Adrenal gland (tissue), 12 donors: ENCODE results near the gene MYO9A. TPM values are rescaled to one million over a fixed set of nuclear protein-coding genes. Genes with fewer than 3 reads are reported as not detected.

ENCODE experiments used
- DNase-seq, 7 donors: peaks; one replicate each; pipeline ENCODE4 v3.0.0-alpha.2; 2019 to 2020
- H3K27ac ChIP-seq, 5 donors: fragments of 200-600 bp; sonication (generic) in 4 of 5; 1 replicate in 3 of 5; 2 replicates in 2 of 5; pipeline versions ENCODE4 v1.5.1 to v1.8.0; 2016 to 2020; ENCODE audit warnings: mild to moderate bottlenecking in 1 of 5
- H3K27me3 ChIP-seq: fragments of 200-600 bp; 2 replicates; pipeline ENCODE4 v1.8.0; 2021
- H3K36me3 ChIP-seq, 2 donors: fragments of 200-600 bp; replicated peaks in 1 of 2; 1 replicate in 1 of 2; 2 replicates in 1 of 2; pipeline versions ENCODE4 v1.5.1 to v1.8.0; 2018 to 2022
- H3K4me1 ChIP-seq, 2 donors: fragments of 200-600 bp; replicated peaks in 1 of 2; 1 replicate in 1 of 2; 2 replicates in 1 of 2; pipeline versions ENCODE4 v1.5.1 to v1.8.0; 2018 to 2021
- H3K4me3 ChIP-seq, 4 donors: fragments of 200-600 bp; sonication (generic) in 3 of 4; one replicate each; pipeline ENCODE4 v1.5.1; 2016 to 2018
- H3K9me3 ChIP-seq, 3 donors: fragments of 200-600 bp; sonication (generic) in 1 of 3; replicated peaks in 1 of 3; 1 replicate in 2 of 3; 2 replicates in 1 of 3; pipeline versions ENCODE4 v1.5.1 to v1.8.0; 2016 to 2021
- POLR2A ChIP-seq, 2 donors: fragments of 450-650 bp; IDR thresholded peaks; one replicate each; pipeline ENCODE4 v1.6.1; 2017; ENCODE audit warnings: antibody characterized with exemption in 2 of 2, mild to moderate bottlenecking in 2 of 2, moderate library complexity in 1 of 2
- WGBS, 4 donors: extraction: QIAGEN DNeasy Blood & Tissue Kit in 2 of 4; methylation state at CpG; one replicate each; pipeline versions ENCODE4 v1.1.5 to v1.1.7; 2013 to 2017; 5-methylcytosine and 5-hydroxymethylcytosine counted together
- intact Hi-C, 2 donors: fragments of 100-400 bp; cut with DNase I; formaldehyde crosslinking; loops; one replicate each; pipeline versions ENCODE4 v1.14.1 to v1.15.0; 2022 to 2023
- polyA plus RNA-seq, 3 donors: library from polyadenylated mRNA; stranded (reverse); fragments of 200-250 nt in 2 of 3; fragments of 350-450 nt in 1 of 3; fragmentation: Illumina TruSeq in 1 of 3; extraction: RNeasy Lipid Tissue Mini Kit (QIAGEN cat#74804) in 1 of 3; gene quantifications; one replicate each; pipeline ENCODE4 v1.2.3, GENCODE V29; 2013 to 2014
- total RNA-seq, 9 donors: library from RNA; depleted of rRNA in 4 of 9; stranded (reverse); fragments of >200 nt in 4 of 9; fragments of 120-200 nt in 1 of 9; fragmentation: NEBNext Ultra II Directional in 1 of 9; extraction: Animal tissue kit (Norgen Biotek cat#: 25700) in 1 of 9; gene quantifications; one replicate each; pipeline versions ENCODE4 v1.1.0 to v1.2.4, GENCODE V29; 2013 to 2023
- TF ChIP-seq, protein P1 (sequence below), 6 experiments: fragments of 450-650 bp in 4 of 6; fragments of 200-600 bp in 2 of 6; sonication (generic) in 1 of 6; IDR thresholded peaks; 1 replicate in 5 of 6; 2 replicates in 1 of 6; pipeline versions ENCODE4 v1.5.1 to v1.8.0; 2016 to 2021; ENCODE audit warnings: antibody characterized with exemption in 6 of 6, mild to moderate bottlenecking in 2 of 6, moderate library complexity in 1 of 6
- donor health status: healthy with polysubstance abuse.
- donor health status: Bipolar disorder and iron deficiency.
- donor health status: DM: yes; HTN: yes; CAD: no.
- donor health status: DM: no; HTN: no; CAD: no.
- donor health status: DM: no; HTN: no; CAD: no.
- donor health status: DM: yes; HTN: yes; CAD: no.

MYO9A gene
- total and polyA plus RNA-seq, 12 donors: 3.0 to 34.0 (median 19.8) TPM

DNA sequence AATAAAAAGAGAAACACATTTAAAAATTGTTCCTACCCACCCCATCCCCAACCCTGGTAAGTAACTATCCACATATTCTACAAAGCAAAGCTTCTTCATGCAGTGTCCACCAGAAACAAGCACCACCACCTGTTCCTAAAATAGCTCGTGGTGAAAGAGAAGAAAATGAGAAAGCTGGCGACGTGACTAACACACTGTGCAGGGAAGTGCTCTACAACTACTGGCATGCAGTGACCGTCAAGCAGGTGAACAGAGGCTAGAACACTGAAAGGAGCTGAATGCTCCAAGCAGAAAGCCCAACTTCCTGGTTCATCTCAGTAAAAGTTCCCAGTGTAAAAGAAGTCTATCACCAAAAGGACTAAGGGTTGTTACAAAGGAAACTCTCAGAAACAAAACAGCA lies 226.9 kb downstream of the MYO9A start:
- WGBS, 4 donors: 86 to 90% (median 88%) methylated on average over 4 of the region's 4 CpGs
- intact Hi-C loops: no loop called here

GRCh38 chr15:71889947-71890346 lies 228.0 kb downstream of the MYO9A start:
- WGBS, 4 donors: 93 to 100% (median 96%) methylated on average over 1 of the region's 1 CpG
- Histone ChIP-seq H3K27ac (no peak overlapping the region), H3K9me3 (no peaks in the 10 kb centered on the region), H3K27me3 (no peaks in the 10 kb centered on the region), H3K4me3 (no peak overlapping the region), H3K36me3 (no peaks in the 10 kb centered on the region), H3K4me1 (no peaks in the 10 kb centered on the region)
- intact Hi-C loops: no loop called here
- no peak for DNase-seq
- TF ChIP-seq POLR2A (IDR thresholded peaks at IDR 0.05): no peak
- TF ChIP-seq, protein P1, sequence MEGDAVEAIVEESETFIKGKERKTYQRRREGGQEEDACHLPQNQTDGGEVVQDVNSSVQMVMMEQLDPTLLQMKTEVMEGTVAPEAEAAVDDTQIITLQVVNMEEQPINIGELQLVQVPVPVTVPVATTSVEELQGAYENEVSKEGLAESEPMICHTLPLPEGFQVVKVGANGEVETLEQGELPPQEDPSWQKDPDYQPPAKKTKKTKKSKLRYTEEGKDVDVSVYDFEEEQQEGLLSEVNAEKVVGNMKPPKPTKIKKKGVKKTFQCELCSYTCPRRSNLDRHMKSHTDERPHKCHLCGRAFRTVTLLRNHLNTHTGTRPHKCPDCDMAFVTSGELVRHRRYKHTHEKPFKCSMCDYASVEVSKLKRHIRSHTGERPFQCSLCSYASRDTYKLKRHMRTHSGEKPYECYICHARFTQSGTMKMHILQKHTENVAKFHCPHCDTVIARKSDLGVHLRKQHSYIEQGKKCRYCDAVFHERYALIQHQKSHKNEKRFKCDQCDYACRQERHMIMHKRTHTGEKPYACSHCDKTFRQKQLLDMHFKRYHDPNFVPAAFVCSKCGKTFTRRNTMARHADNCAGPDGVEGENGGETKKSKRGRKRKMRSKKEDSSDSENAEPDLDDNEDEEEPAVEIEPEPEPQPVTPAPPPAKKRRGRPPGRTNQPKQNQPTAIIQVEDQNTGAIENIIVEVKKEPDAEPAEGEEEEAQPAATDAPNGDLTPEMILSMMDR (IDR thresholded peaks at IDR 0.05): no peak

More for the DNA sequence above, 226.9 kb downstream of the MYO9A start:
- no peak overlapping the region for H3K4me3 ChIP-seq
- no peaks in the 10 kb centered on the region for H3K36me3 ChIP-seq
- no peaks in the 10 kb centered on the region for H3K27me3 ChIP-seq
- H3K4me1 ChIP-seq: no peaks in the 10 kb centered on the region
- no peak for DNase-seq
- TF ChIP-seq POLR2A (IDR thresholded peaks at IDR 0.05): no peak
- TF ChIP-seq, protein P1 (IDR thresholded peaks at IDR 0.05): no peak
- no peaks in the 10 kb centered on the region for H3K9me3 ChIP-seq
- no peak overlapping the region for H3K27ac ChIP-seq

- Histone ChIP-seq H3K4me3 (no peak overlapping the region), H3K9me3 (no peaks in the 10 kb centered on the region), H3K36me3 (no peaks in the 10 kb centered on the region), H3K27me3 (no peaks in the 10 kb centered on the region), H3K4me1 (no peaks in the 10 kb centered on the region), H3K27ac (no peak overlapping the region)
- intact Hi-C loops: no loop called here
- TF ChIP-seq, protein P1 (IDR thresholded peaks at IDR 0.05): no peak
- no peak for TF ChIP-seq POLR2A (IDR thresholded peaks at IDR 0.05)
- DNase-seq: no peak
These were observed 228.6 kb downstream of the MYO9A start for GRCh38 chr15:71889385-71889784.

DNA sequence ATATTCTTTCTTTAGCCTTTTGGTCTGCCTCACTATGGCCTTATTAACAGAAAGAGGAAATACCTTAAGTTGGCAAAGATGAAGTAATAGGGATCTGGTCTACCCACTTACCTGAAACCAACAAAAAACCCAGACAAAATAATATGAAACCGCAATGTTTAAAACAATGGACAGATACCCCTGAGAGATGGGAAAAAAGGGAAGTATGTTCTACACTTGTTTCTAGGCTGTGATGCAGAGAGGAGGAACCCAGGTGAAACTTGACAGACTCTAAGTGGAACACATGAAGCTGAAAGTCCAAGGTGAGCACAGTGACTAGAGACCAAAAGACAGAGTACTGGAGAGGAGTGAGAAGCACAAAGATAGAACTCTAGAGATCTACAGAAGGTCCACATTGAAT lies 229.2 kb downstream of the MYO9A start:
- TF ChIP-seq, protein P1 (IDR thresholded peaks at IDR 0.05): no peak
- TF ChIP-seq POLR2A (IDR thresholded peaks at IDR 0.05): no peak
- WGBS, 4 donors: 97 to 100% (median 99%) methylated on average over 1 of the region's 1 CpG
- intact Hi-C loops: no loop called here
- no peak overlapping the region for H3K4me3 ChIP-seq
- H3K27me3 ChIP-seq: no peaks in the 10 kb centered on the region
- DNase-seq: no peak
- H3K27ac ChIP-seq: no peak overlapping the region
- no peaks in the 10 kb centered on the region for H3K4me1 ChIP-seq
- H3K9me3 ChIP-seq: no peaks in the 10 kb centered on the region
- no peaks in the 10 kb centered on the region for H3K36me3 ChIP-seq
